Bronchial epithelial cell (primary cell): Measurements from ENCODE around the gene SEMA3E. TPM values are rescaled to one million over a fixed set of nuclear protein-coding genes. Genes with fewer than 3 reads are reported as not detected.

ENCODE experiments used
- DNase-seq: peaks from one replicate; pipeline ENCODE4 v3.0.0-alpha.2; 2010; ENCODE audit warnings: low read depth
- FAIRE-seq: peaks from 2 replicates; lab custom pipeline; 2011; peaks lifted over from hg19 to GRCh38; lab: Jason Lieb, UNC
- H3K27me3 ChIP-seq: 2 replicates; pipeline ENCODE4 v1.5.1; 2011; ENCODE audit warnings: low read length; ENCODE audit not compliant: control insufficient read depth, insufficient read depth
- H3K36me3 ChIP-seq: 2 replicates; pipeline ENCODE4 v1.5.1; 2011; ENCODE audit warnings: low read length; ENCODE audit not compliant: control insufficient read depth, insufficient read depth
- H3K4me3 ChIP-seq: 2 replicates; pipeline ENCODE4 v1.5.1; 2011; ENCODE audit warnings: mild to moderate bottlenecking, low read depth, low read length, control low read depth
- CTCF ChIP-seq: IDR thresholded peaks from 2 replicates; pipeline ENCODE4 v1.5.1; 2011; ENCODE audit warnings: mild to moderate bottlenecking, moderate library complexity, low read length, control low read depth, inconsistent platforms; ENCODE audit not compliant: insufficient read depth, severe bottlenecking
- total RNA-seq: library from RNA; depleted of rRNA; stranded (reverse); fragments of >200 nt; gene quantifications from 2 replicates; pipeline ENCODE4 v1.2.1, GENCODE V29; 2014

Gene SEMA3E
- total RNA-seq, 1 donor from 2014 or later = under 0.01 TPM

GRCh38 chr7:83519240-83519639 lies 129.7 kb downstream of the SEMA3E start:
- Histone ChIP-seq H3K27me3 (no peaks in the 10 kb centered on the region), H3K36me3 (no peaks in the 10 kb centered on the region), H3K4me3 (no peak overlapping the region)
- DNase-seq (no peak), FAIRE-seq (no peak)
- TF ChIP-seq CTCF = no peak

- DNase-seq (no peak), FAIRE-seq (no peak)
- no peaks in the 10 kb centered on the region for H3K27me3 ChIP-seq
- H3K36me3 ChIP-seq = no peaks in the 10 kb centered on the region
- TF ChIP-seq CTCF = no peak
- no peak overlapping the region for H3K4me3 ChIP-seq
Measured at GRCh38 chr7:83517035-83517700, 131.8 kb downstream of the SEMA3E start.

GRCh38 chr7:83514977-83515376 lies 134.0 kb downstream of the SEMA3E start:
- FAIRE-seq = no peak
- Histone ChIP-seq H3K27me3 (no peaks in the 10 kb centered on the region), H3K4me3 (no peak overlapping the region), H3K36me3 (no peaks in the 10 kb centered on the region)
- no peak for DNase-seq
- no peak for TF ChIP-seq CTCF

GRCh38 chr7:83509255-83510021 lies 139.5 kb downstream of the SEMA3E start:
- no peaks in the 10 kb centered on the region for H3K27me3 ChIP-seq
- H3K4me3 ChIP-seq = no peak overlapping the region
- DNase-seq (no peak), FAIRE-seq (no peak)
- TF ChIP-seq CTCF = no peak
- no peaks in the 10 kb centered on the region for H3K36me3 ChIP-seq

- no peak overlapping the region for H3K4me3 ChIP-seq
- no peak for DNase-seq
- FAIRE-seq = no peak
- H3K27me3 ChIP-seq = no peaks in the 10 kb centered on the region
- no peaks in the 10 kb centered on the region for H3K36me3 ChIP-seq
- no peak for TF ChIP-seq CTCF
Measured at GRCh38 chr7:83504330-83504729, 144.6 kb downstream of the SEMA3E start.

- FAIRE-seq = no peak
- Histone ChIP-seq H3K36me3 (no peaks in the 10 kb centered on the region), H3K4me3 (no peak overlapping the region), H3K27me3 (no peaks in the 10 kb centered on the region)
- no peak for TF ChIP-seq CTCF
- DNase-seq = peak; percentile 35
Measured at GRCh38 chr7:83502636-83503035, 146.3 kb downstream of the SEMA3E start.
